H1 (cell line): Measurements from ENCODE around the gene STK36. TPM values are rescaled to one million over a fixed set of nuclear protein-coding genes. Genes with fewer than 3 reads are reported as not detected.

ENCODE experiments used
- CTCF ChIA-PET: fragments of 300-600 bp; sonication (Branson Sonifier 250); formaldehyde crosslinking; loops from one replicate; lab custom pipeline; 2021; ENCODE audit not compliant: partially characterized antibody; lab: Charles Lee
- POLR2A ChIA-PET: fragments of 300-600 bp; sonication (Branson Sonifier 250); formaldehyde crosslinking; loops from one replicate; lab custom pipeline; 2021; ENCODE audit warnings: inconsistent platforms; ENCODE audit not compliant: partially characterized antibody; lab: Charles Lee
- DNase-seq, 2 experiments: peaks; one replicate each; pipeline versions ENCODE4 v3.0.0 to v3.0.0-alpha.2; 2010 to 2022; ENCODE audit warnings: low spot score in 2 of 2, low read depth in 1 of 2, mixed read lengths in 1 of 2
- FAIRE-seq: peaks from 2 replicates; lab custom pipeline; 2011; peaks lifted over from hg19 to GRCh38; lab: Jason Lieb, UNC
- H2AFZ ChIP-seq: 2 replicates; pipeline ENCODE4 v1.8.1; 2012; ENCODE audit warnings: low read length, inconsistent platforms
- H2AK5ac ChIP-seq: 2 replicates; pipeline ENCODE4 v1.6.1; 2013; ENCODE audit warnings: low read depth, low read length
- H2BK120ac ChIP-seq: replicated peaks from 2 replicates; pipeline ENCODE3; 2013; ENCODE audit warnings: low read depth, low read length, inconsistent platforms
- H2BK12ac ChIP-seq: 2 replicates; pipeline ENCODE4 v1.6.1; 2013; ENCODE audit warnings: low read depth, low read length
- H2BK15ac ChIP-seq: 2 replicates; pipeline ENCODE4 v1.6.1; 2013; ENCODE audit warnings: low read length
- H2BK20ac ChIP-seq: 2 replicates; pipeline ENCODE4 v1.6.1; 2013; ENCODE audit warnings: low read length
- H2BK5ac ChIP-seq: 2 replicates; pipeline ENCODE4 v1.6.1; 2013; ENCODE audit warnings: low read depth, low read length
- H3K14ac ChIP-seq: 2 replicates; pipeline ENCODE4 v1.6.1; 2013; ENCODE audit warnings: inconsistent platforms; ENCODE audit not compliant: insufficient read length
- H3K18ac ChIP-seq: 2 replicates; pipeline ENCODE4 v1.6.1; 2013; ENCODE audit warnings: low read length; ENCODE audit errors: extremely low read depth
- H3K23ac ChIP-seq: 2 replicates; pipeline ENCODE4 v1.6.1; 2013; ENCODE audit warnings: inconsistent platforms; ENCODE audit not compliant: insufficient read length
- H3K23me2 ChIP-seq: 2 replicates; pipeline ENCODE4 v1.6.1; 2013; ENCODE audit warnings: low read depth, low read length
- H3K27ac ChIP-seq: 2 replicates; pipeline ENCODE4 v1.6.1; 2011; ENCODE audit warnings: low read depth, low read length, inconsistent platforms
- H3K27me3 ChIP-seq, 4 experiments: replicated peaks in 1 of 4; 1 replicate in 1 of 4; 2 replicates in 3 of 4; pipeline versions ENCODE4 v1.6.1 to v1.8.1; 2011 to 2013; ENCODE audit warnings: low read length in 3 of 4, mild to moderate bottlenecking in 3 of 4, inconsistent platforms in 2 of 4, mixed read lengths in 2 of 4, moderate library complexity in 1 of 4; ENCODE audit not compliant: control insufficient read depth in 3 of 4, insufficient read depth in 3 of 4; ENCODE audit errors: extremely low read depth in 1 of 4
- H3K36me3 ChIP-seq, 4 experiments: 2 replicates each; pipeline versions ENCODE4 v1.6.1 to v1.8.1; 2011 to 2013; ENCODE audit warnings: mild to moderate bottlenecking in 4 of 4, low read length in 3 of 4, moderate library complexity in 2 of 4, control low read depth in 1 of 4, inconsistent platforms in 1 of 4; ENCODE audit not compliant: insufficient read depth in 4 of 4, control insufficient read depth in 2 of 4
- H3K4ac ChIP-seq: replicated peaks from 2 replicates; pipeline ENCODE3; 2013; ENCODE audit warnings: low read length, low read depth, mixed read lengths, inconsistent platforms; ENCODE audit not compliant: insufficient read length
- H3K4me1 ChIP-seq, 4 experiments: replicated peaks in 1 of 4; 1 replicate in 1 of 4; 2 replicates in 3 of 4; pipeline versions ENCODE4 v1.6.1 to v1.8.1; 2011 to 2013; ENCODE audit warnings: low read length in 3 of 4, inconsistent platforms in 2 of 4, mixed read lengths in 1 of 4; ENCODE audit not compliant: insufficient read depth in 4 of 4, control insufficient read depth in 3 of 4
- H3K4me2 ChIP-seq, 2 experiments: 2 replicates each; pipeline versions ENCODE4 v1.6.1 to v1.8.1; 2011 to 2013; ENCODE audit warnings: low read depth in 2 of 2, low read length in 2 of 2, control low read depth in 1 of 2, inconsistent platforms in 1 of 2, mild to moderate bottlenecking in 1 of 2; ENCODE audit not compliant: insufficient read depth in 1 of 2
- H3K4me3 ChIP-seq, 4 experiments: fragments of 200-600, 300-600 bp in 1 of 4; sonication (generic), shearing (Covaris generic), sonication (Bioruptor Twin) in 1 of 4; 2 replicates each; pipeline versions ENCODE4 v1.5.1 to v1.8.1; 2011 to 2016; ENCODE audit warnings: low read length in 4 of 4, low read depth in 3 of 4, control low read depth in 2 of 4, inconsistent platforms in 2 of 4, mild to moderate bottlenecking in 2 of 4, mixed read lengths in 1 of 4, moderate library complexity in 1 of 4; ENCODE audit not compliant: insufficient read depth in 2 of 4; ENCODE audit errors: extremely low read depth in 1 of 4
- H3K56ac ChIP-seq: replicated peaks from 2 replicates; pipeline ENCODE3; 2013; ENCODE audit warnings: low read depth, mild to moderate bottlenecking, mixed read lengths, low read length, inconsistent platforms; ENCODE audit not compliant: insufficient read length
- H3K79me1 ChIP-seq: 2 replicates; pipeline ENCODE4 v1.6.1; 2013; ENCODE audit warnings: low read depth, low read length, control low read depth
- H3K79me2 ChIP-seq, 2 experiments: 2 replicates each; pipeline versions ENCODE4 v1.6.1 to v1.8.1; 2012 to 2013; ENCODE audit warnings: low read length in 2 of 2, mild to moderate bottlenecking in 2 of 2, inconsistent platforms in 1 of 2; ENCODE audit not compliant: insufficient read depth in 2 of 2, control insufficient read depth in 1 of 2
- H3K9ac ChIP-seq, 4 experiments: replicated peaks in 1 of 4; 1 replicate in 1 of 4; 2 replicates in 3 of 4; pipeline versions ENCODE4 v1.6.1 to v1.8.1; 2011 to 2013; ENCODE audit warnings: low read depth in 3 of 4, low read length in 3 of 4, control low read depth in 2 of 4, mild to moderate bottlenecking in 2 of 4, moderate library complexity in 2 of 4, inconsistent platforms in 1 of 4; ENCODE audit errors: extremely low read depth in 1 of 4
- H3K9me3 ChIP-seq, 2 experiments: 2 replicates each; pipeline versions ENCODE4 v1.6.1 to v1.8.1; 2012 to 2013; ENCODE audit warnings: mild to moderate bottlenecking in 2 of 2, moderate library complexity in 2 of 2, control low read depth in 1 of 2, inconsistent platforms in 1 of 2, low read depth in 1 of 2, low read length in 1 of 2, mixed read lengths in 1 of 2; ENCODE audit not compliant: insufficient read depth in 2 of 2
- H4K20me1 ChIP-seq, 2 experiments: replicated peaks in 1 of 2; 2 replicates each; pipeline versions ENCODE3 to v1.8.1; 2011 to 2013; ENCODE audit warnings: inconsistent platforms in 2 of 2, low read length in 2 of 2, mild to moderate bottlenecking in 1 of 2; ENCODE audit not compliant: insufficient read depth in 2 of 2, control insufficient read depth in 1 of 2
- H4K5ac ChIP-seq: 2 replicates; pipeline ENCODE4 v1.6.1; 2013; ENCODE audit warnings: low read length, low read depth, mixed read lengths, inconsistent platforms; ENCODE audit not compliant: insufficient read length
- H4K8ac ChIP-seq: 2 replicates; pipeline ENCODE4 v1.8.0; 2013; ENCODE audit warnings: mild to moderate bottlenecking, moderate library complexity, low read length, inconsistent platforms; ENCODE audit not compliant: insufficient read depth; ENCODE audit errors: extremely low read depth
- H4K91ac ChIP-seq: replicated peaks from 2 replicates; pipeline ENCODE3; 2013; ENCODE audit warnings: low read length, mixed read lengths, inconsistent platforms; ENCODE audit not compliant: insufficient read length
- CHD1 ChIP-seq: IDR thresholded peaks from 2 replicates; pipeline ENCODE4 v1.6.1; 2012; ENCODE audit warnings: low read depth, low read length, improper control_type of control experiment
- CHD2 ChIP-seq: IDR thresholded peaks from 2 replicates; pipeline ENCODE4 v1.6.1; 2012; ENCODE audit warnings: low read length, improper control_type of control experiment
- CTCF ChIP-seq, 3 experiments: IDR thresholded peaks; 1 replicate in 2 of 3; 2 replicates in 1 of 3; pipeline versions ENCODE4 v1.5.1 to v1.6.1; 2011; ENCODE audit warnings: low read length in 3 of 3, mild to moderate bottlenecking in 3 of 3, inconsistent platforms in 2 of 3, low read depth in 1 of 3, moderate library complexity in 1 of 3; ENCODE audit not compliant: insufficient read depth in 1 of 3; ENCODE audit errors: control extremely low read depth in 1 of 3
- E2F6 ChIP-seq: IDR thresholded peaks from 2 replicates; pipeline ENCODE4 v1.6.1; 2012; ENCODE audit warnings: inconsistent platforms
- HDAC2 ChIP-seq, 2 experiments: fragments of 300-600 bp in 1 of 2; sonication (generic) in 1 of 2; IDR thresholded peaks; 2 replicates each; pipeline ENCODE4 v1.6.1; 2011 to 2012; ENCODE audit warnings: low read depth in 2 of 2, low read length in 2 of 2, mild to moderate bottlenecking in 2 of 2, moderate library complexity in 2 of 2, borderline replicate concordance in 1 of 2, inconsistent platforms in 1 of 2
- POU5F1 ChIP-seq: IDR thresholded peaks from 2 replicates; pipeline ENCODE4 v1.6.1; 2011; ENCODE audit warnings: low read depth, mild to moderate bottlenecking, low read length, moderate library complexity
- RNF2 ChIP-seq: fragments of 200-900, 300-1000 bp; sonication (generic); IDR thresholded peaks from 2 replicates; pipeline ENCODE4 v1.7.1; 2016; ENCODE audit warnings: borderline replicate concordance, low read depth, mild to moderate bottlenecking, antibody characterized with exemption, low read length; ENCODE audit not compliant: poor library complexity, severe bottlenecking; ENCODE audit errors: missing control alignments
- SP1 ChIP-seq: IDR thresholded peaks from 2 replicates; pipeline ENCODE4 v1.6.1; 2011; ENCODE audit warnings: low read depth, low read length
- TEAD4 ChIP-seq: IDR thresholded peaks from 2 replicates; pipeline ENCODE4 v1.6.1; 2012; ENCODE audit warnings: low read depth, low read length, inconsistent platforms, mixed read lengths
- WGBS, 2 experiments: shearing (Covaris generic) in 1 of 2; methylation state at CpG; one replicate each; pipeline versions ENCODE4 v1.1.6 to v1.1.7; 2013 to 2015; ENCODE audit warnings: low lambda C conversion rate in 2 of 2, mixed read lengths in 2 of 2, inconsistent platforms in 1 of 2, low coverage in 1 of 2, missing lambda C conversion rate in 1 of 2; ENCODE audit not compliant: insufficient replicate concordance in 2 of 2, insufficient coverage in 1 of 2, insufficient read length in 1 of 2; ENCODE audit errors: extremely low coverage in 1 of 2, missing lambda C conversion rate in 1 of 2; 5-methylcytosine and 5-hydroxymethylcytosine counted together
- polyA plus RNA-seq, 7 experiments: library from polyadenylated mRNA; depleted of rRNA in 3 of 7; stranded (reverse) in 5 of 7; unstranded in 2 of 7; fragments of >200 nt in 5 of 7; fragments of 200-250 nt in 2 of 7; gene quantifications; 1 replicate in 5 of 7; 2 replicates in 1 of 7; 4 replicates in 1 of 7; pipeline versions ENCODE4 v1.2.1 to v1.2.3, GENCODE V29; 2011 to 2013; ENCODE audit warnings: missing spikeins in 2 of 7, mixed read lengths in 2 of 7
- total RNA-seq: library from RNA; stranded (reverse); fragmentation: NEBNext Ultra II Directional; extraction: Animal tissue kit (Norgen Biotek cat#: 25700); gene quantifications from 2 replicates; pipeline ENCODE4 v1.2.1, GENCODE V29; 2021

The STK36 gene
- total and polyA plus RNA-seq, 2 of the 8 experiments (the other 6 are each of a cell fraction or from before 2014, with no cell fraction given), result 41.4 to 57.6 TPM

GRCh38 chr2:218698885-218699284 is 27.0 kb downstream of the STK36 start:
- no peaks in the 10 kb centered on the region for H3K23me2 ChIP-seq
- H3K18ac ChIP-seq, result no peak overlapping the region
- no peak overlapping the region; the same call in 1 of the 2 replicates for H2BK5ac ChIP-seq
- no peak overlapping the region for H2BK20ac ChIP-seq
- H3K27ac ChIP-seq, result no peak overlapping the region
- no peak overlapping the region for H4K91ac ChIP-seq
- no peak overlapping the region for H3K23ac ChIP-seq
- no peak overlapping the region for H2AK5ac ChIP-seq
- no peaks in the 10 kb centered on the region for H3K4me1 ChIP-seq
- H3K79me1 ChIP-seq, result no peaks in the 10 kb centered on the region
- no peak overlapping the region; the same call in 1 of the 2 replicates for H4K8ac ChIP-seq
- H3K9ac ChIP-seq, result no peak overlapping the region
- no peak for DNase-seq
- no peaks in the 10 kb centered on the region for H3K9me3 ChIP-seq
- no peaks in the 10 kb centered on the region for H3K27me3 ChIP-seq
- H3K56ac ChIP-seq, result no peak overlapping the region
- ChIA-PET CTCF (interaction anchor here (0.7 to 4.8 kb wide), 5 partner anchors 12 to 304 kb away, joined by 3 to 27 read pairs (median 4); partner anchors contain the start of gene PRKAG3), POLR2A (interaction anchor here (1.5 to 1.7 kb wide), 3 partner anchors 9 to 13 kb away, joined by 3 to 7 read pairs (median 4); no protein-coding TSS in a partner anchor)
- no peak overlapping the region for H3K4me3 ChIP-seq
- no peaks in the 10 kb centered on the region for H3K79me2 ChIP-seq
- H2BK120ac ChIP-seq, result no peak overlapping the region
- FAIRE-seq, result no peak
- H2BK12ac ChIP-seq, result no peak overlapping the region
- H3K14ac ChIP-seq, result no peak overlapping the region
- H4K20me1 ChIP-seq, result peaks cover 0 to 2% of the 10 kb centered on the region in 2 experiments
- H3K4ac ChIP-seq, result no peak overlapping the region
- no peak overlapping the region for H2BK15ac ChIP-seq
- H3K36me3 ChIP-seq, result peaks cover 0 to 16% (median 7%) of the 10 kb centered on the region in 4 experiments; a peak in 7 of 8 replicates
- no peak overlapping the region for H4K5ac ChIP-seq
- H2AFZ ChIP-seq, result no peak overlapping the region
- WGBS, 2 experiments, result 96% methylated on average over 8 of the region's 8 CpGs; no CpG with 5 or more reads in 1 of the 2 experiments
- H3K4me2 ChIP-seq, result no peak overlapping the region
- TF ChIP-seq CHD2, result no peak
- TF ChIP-seq RNF2, result no peak
- no peak for TF ChIP-seq POU5F1
- no peak for TF ChIP-seq CHD1
- TF ChIP-seq HDAC2 (IDR thresholded peaks at IDR 0.05; ENCODE audit: borderline replicate concordance in 1 of 2, low read depth in 2 of 2, low read length in 2 of 2), result no peak
- TF ChIP-seq E2F6, result no peak
- no peak for TF ChIP-seq SP1
- TF ChIP-seq CTCF (IDR thresholded peaks at IDR 0.05; ENCODE audit: control extremely low read depth in 1 of 3, insufficient read depth in 1 of 3, low read depth in 1 of 3, low read length in 3 of 3), result no peak
- TF ChIP-seq TEAD4, result no peak
